LNCAP (cell line): Measurements from ENCODE around the gene HOXC6.

ENCODE experiments used
- CTCF ChIP-seq: fragments of 450-650 bp; IDR thresholded peaks from 2 replicates; pipeline ENCODE4 v1.5.1; 2017; ENCODE audit warnings: mild to moderate bottlenecking

HOXC6 gene

GRCh38 chr12:53994264-53995001 lies 33.8 kb upstream of the HOXC6 start:
- TF ChIP-seq CTCF: no peak

GRCh38 chr12:53995002-53995377 lies 33.2 kb upstream of the HOXC6 start:
- TF ChIP-seq CTCF: no peak

GRCh38 chr12:53995378-53996239 lies 32.6 kb upstream of the HOXC6 start:
- TF ChIP-seq CTCF: no peak

- TF ChIP-seq CTCF: no peak
Measured at GRCh38 chr12:53996240-53997203, 31.7 kb upstream of the HOXC6 start.

- no peak for TF ChIP-seq CTCF
Measured at GRCh38 chr12:53997204-53998109, 30.8 kb upstream of the HOXC6 start.

- TF ChIP-seq CTCF: no peak
Measured at GRCh38 chr12:53998110-53998899, 29.9 kb upstream of the HOXC6 start.
